Measurements from ENCODE around the gene CBL. TPM values are rescaled to one million over a fixed set of nuclear protein-coding genes. Genes with fewer than 3 reads are reported as not detected.
"Not testable (repeated sequence)": the region's sequence is repeated elsewhere in the genome, so short reads cannot be mapped to it uniquely, and the experiment has no call there.

The CBL gene
- polyA plus RNA-seq, 3 donors, result 1.7 to 7.3 (median 5.8) TPM

GRCh38 chr11:119202554-119202953 is 3.6 kb upstream of the CBL start:
- no peak overlapping the region for H3K27ac ChIP-seq (ENCODE audit: low read depth, low read length)
- WGBS, 3 donors, result 83 to 95% (median 94%) methylated on average over 7 of the region's 7 CpGs

GRCh38 chr11:119204066-119204465 is 2.1 kb upstream of the CBL start:
- 93 to 96% (median 94%) methylated on average over 9 of the region's 9 CpGs for WGBS, 3 donors

GRCh38 chr11:119205080-119205479 is 1.1 kb upstream of the CBL start:
- no peak overlapping the region for H3K27ac ChIP-seq (ENCODE audit: low read depth, low read length)

More at GRCh38 chr11:119204066-119204465, 2.1 kb upstream of the CBL start:
- no peak overlapping the region for H3K27ac ChIP-seq (ENCODE audit: low read depth, low read length)

GRCh38 chr11:119206511-119207414 is 624 bp downstream of the CBL start:
- 1 to 2% (median 1%) methylated on average over 25 to 41 of the region's 41 CpGs for WGBS, 3 donors
- H3K27ac ChIP-seq (ENCODE audit: low read depth, low read length), result no peak overlapping the region

More at GRCh38 chr11:119205080-119205479, 1.1 kb upstream of the CBL start:
- WGBS, 3 donors, result 24 to 65% (median 37%) methylated on average over 10 of the region's 10 CpGs

- H3K27ac ChIP-seq (ENCODE audit: low read depth, low read length), result no peak overlapping the region
- WGBS, 3 donors, result 20 to 38% (median 23%) methylated on average over 11 of the region's 11 CpGs
Observed at GRCh38 chr11:119207415-119207960, 1.3 kb downstream of the CBL start.

- WGBS, 3 donors, result 90 to 95% (median 93%) methylated on average over 7 of the region's 7 CpGs
- no peak overlapping the region for H3K27ac ChIP-seq (ENCODE audit: low read depth, low read length)
Observed at GRCh38 chr11:119209186-119209585, 3.0 kb downstream of the CBL start.

GRCh38 chr11:119210050-119210449 is 3.9 kb downstream of the CBL start:
- WGBS, 3 donors, result 76 to 90% (median 82%) methylated on average over 3 of the region's 3 CpGs
- no peak overlapping the region for H3K27ac ChIP-seq (ENCODE audit: low read depth, low read length)

GRCh38 chr11:119218141-119218878 is 12.2 kb downstream of the CBL start:
- WGBS, 3 donors, result 88 to 94% (median 91%) methylated on average over 8 of the region's 8 CpGs
- no peak overlapping the region for H3K27ac ChIP-seq (ENCODE audit: low read depth, low read length)

GRCh38 chr11:119222308-119222707 is 16.2 kb downstream of the CBL start:
- WGBS, 3 donors, result 13 to 23% (median 16%) methylated on average over 2 of the region's 2 CpGs
- H3K27ac ChIP-seq (ENCODE audit: low read depth, low read length), result no peak overlapping the region

GRCh38 chr11:119222891-119223290 is 16.8 kb downstream of the CBL start:
- 95 to 97% (median 96%) methylated on average over 5 of the region's 5 CpGs for WGBS, 3 donors
- H3K27ac ChIP-seq (ENCODE audit: low read depth, low read length), result no peak overlapping the region

- WGBS, 3 donors, result 92 to 100% (median 100%) methylated on average over 1 of the region's 1 CpG
Observed at GRCh38 chr11:119223856-119224255, 17.7 kb downstream of the CBL start.

GRCh38 chr11:119228535-119229287 is 22.6 kb downstream of the CBL start:
- not testable (repeated sequence) for H3K27ac ChIP-seq (ENCODE audit: low read depth, low read length)
- whole genome bisulfite sequencing, 3 donors, result 71 to 97% (median 81%) methylated on average over 8 to 9 of the region's 9 CpGs

More at GRCh38 chr11:119223856-119224255, 17.7 kb downstream of the CBL start:
- no peak overlapping the region for H3K27ac ChIP-seq (ENCODE audit: low read depth, low read length)

GRCh38 chr11:119229288-119229672 is 23.1 kb downstream of the CBL start:
- no peak overlapping the region for H3K27ac ChIP-seq (ENCODE audit: low read depth, low read length)
- WGBS, 3 donors, result 75 to 80% (median 77%) methylated on average over 3 of the region's 3 CpGs

- no peak overlapping the region for H3K27ac ChIP-seq (ENCODE audit: low read depth, low read length)
- WGBS, 3 donors, result 92 to 97% (median 95%) methylated on average over 4 of the region's 4 CpGs
Observed at GRCh38 chr11:119229741-119230140, 23.6 kb downstream of the CBL start.

- H3K27ac ChIP-seq (ENCODE audit: low read depth, low read length), result no peak overlapping the region
Observed at GRCh38 chr11:119236490-119236889, 30.4 kb downstream of the CBL start.

- WGBS, 3 donors, result 60 to 67% (median 62%) methylated on average over 1 of the region's 1 CpG
- H3K27ac ChIP-seq (ENCODE audit: low read depth, low read length), result no peak overlapping the region
Observed at GRCh38 chr11:119236891-119237290, 30.8 kb downstream of the CBL start.

GRCh38 chr11:119237515-119237914 is 31.4 kb downstream of the CBL start:
- no peak overlapping the region for H3K27ac ChIP-seq (ENCODE audit: low read depth, low read length)
